BJ (cell line): Measurements from ENCODE around the gene TRAPPC1. TPM values are rescaled to one million over a fixed set of nuclear protein-coding genes. Genes with fewer than 3 reads are reported as not detected.

Experiments used
- CTCF ChIA-PET: fragments of 350-600 bp; formaldehyde crosslinking; extraction: SDS; loops from one replicate; lab custom pipeline; 2021; ENCODE audit warnings: antibody characterized with exemption, inconsistent platforms; lab: Yijun Ruan, JAX
- POLR2A ChIA-PET: fragments of 300-600 bp; sonication (Branson Sonifier 250); formaldehyde crosslinking; extraction: SDS; loops from one replicate; lab custom pipeline; 2021; ENCODE audit warnings: antibody characterized with exemption; lab: Charles Lee
- DNase-seq: peaks from one replicate; pipeline ENCODE4 v3.0.0-alpha.2; 2011; ENCODE audit warnings: low read depth
- H3K27me3 ChIP-seq: 2 replicates; pipeline ENCODE4 v1.6.0; 2011; ENCODE audit warnings: low read length; ENCODE audit not compliant: control insufficient read depth, insufficient read depth
- H3K36me3 ChIP-seq: 2 replicates; pipeline ENCODE4 v1.5.1; 2011; ENCODE audit warnings: low read length; ENCODE audit not compliant: control insufficient read depth, insufficient read depth
- H3K4me3 ChIP-seq: 2 replicates; pipeline ENCODE4 v1.5.1; 2011; ENCODE audit warnings: low read depth, mild to moderate bottlenecking, control low read depth, low read length
- CTCF ChIP-seq: IDR thresholded peaks from 2 replicates; pipeline ENCODE4 v1.5.1; 2011; ENCODE audit warnings: low read depth, mild to moderate bottlenecking, control low read depth, inconsistent platforms, low read length, moderate library complexity; ENCODE audit not compliant: insufficient read depth
- polyA plus RNA-seq: library from polyadenylated mRNA; depleted of rRNA; stranded (reverse); fragments of >200 nt; gene quantifications from 2 replicates; pipeline ENCODE4 v1.2.3, GENCODE V29; 2011

TRAPPC1 gene
- polyA plus RNA-seq, 1 experiment = 264 TPM

DNA sequence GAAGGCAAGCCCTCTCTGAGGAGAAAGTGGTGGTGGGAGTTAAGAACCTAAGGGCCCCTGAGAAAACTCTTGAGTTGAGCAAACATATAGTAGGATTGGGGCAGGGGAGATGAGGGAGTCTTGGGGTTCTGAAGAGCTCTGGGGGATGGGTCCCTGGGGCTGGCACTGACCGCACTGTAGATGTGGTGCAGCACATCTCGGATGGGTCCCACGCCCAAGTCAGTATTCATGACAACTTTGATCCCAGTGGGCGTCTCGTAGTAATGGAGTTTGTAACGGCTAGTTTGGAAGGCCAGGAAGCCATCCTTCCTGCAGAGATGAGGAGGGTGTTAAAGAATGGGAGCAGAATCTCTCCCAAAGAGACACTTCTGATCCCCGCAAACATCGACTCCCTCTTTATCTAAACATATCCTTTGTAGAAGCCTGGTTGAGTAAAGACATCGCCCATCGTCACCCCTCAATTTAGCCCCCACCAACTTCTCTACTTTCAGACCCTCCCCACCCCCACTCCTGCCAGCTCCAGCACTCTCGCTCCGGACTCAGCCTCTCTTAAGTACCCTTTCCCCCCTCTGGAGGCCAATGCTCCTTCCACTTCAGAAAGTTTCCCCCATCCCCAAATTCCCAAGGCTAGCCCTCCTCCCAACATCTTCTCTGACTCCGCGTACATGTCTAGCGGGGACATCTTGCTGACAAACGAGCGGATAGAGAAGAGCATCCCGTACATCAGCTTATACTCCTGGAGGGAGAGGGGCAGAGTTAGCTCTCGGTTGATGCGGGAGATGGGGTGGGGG is 710 bp downstream of the TRAPPC1 start:
- ChIA-PET POLR2A (interaction anchor here (1.0 kb wide), 1 partner anchor 42 kb away, joined by 5 read pairs; no protein-coding TSS in a partner anchor), CTCF (interaction anchor here (0.6 to 4.9 kb wide), 10 partner anchors 9 to 188 kb away, joined by 3 to 46 read pairs (median 3); no protein-coding TSS in a partner anchor)
- H3K36me3 ChIP-seq = no peaks in the 10 kb centered on the region; the same call in none of the 2 replicates
- H3K27me3 ChIP-seq = no peaks in the 10 kb centered on the region
- no peak for TF ChIP-seq CTCF
- H3K4me3 ChIP-seq = peak overlapping the region; percentile 68
- no peak for DNase-seq

DNA sequence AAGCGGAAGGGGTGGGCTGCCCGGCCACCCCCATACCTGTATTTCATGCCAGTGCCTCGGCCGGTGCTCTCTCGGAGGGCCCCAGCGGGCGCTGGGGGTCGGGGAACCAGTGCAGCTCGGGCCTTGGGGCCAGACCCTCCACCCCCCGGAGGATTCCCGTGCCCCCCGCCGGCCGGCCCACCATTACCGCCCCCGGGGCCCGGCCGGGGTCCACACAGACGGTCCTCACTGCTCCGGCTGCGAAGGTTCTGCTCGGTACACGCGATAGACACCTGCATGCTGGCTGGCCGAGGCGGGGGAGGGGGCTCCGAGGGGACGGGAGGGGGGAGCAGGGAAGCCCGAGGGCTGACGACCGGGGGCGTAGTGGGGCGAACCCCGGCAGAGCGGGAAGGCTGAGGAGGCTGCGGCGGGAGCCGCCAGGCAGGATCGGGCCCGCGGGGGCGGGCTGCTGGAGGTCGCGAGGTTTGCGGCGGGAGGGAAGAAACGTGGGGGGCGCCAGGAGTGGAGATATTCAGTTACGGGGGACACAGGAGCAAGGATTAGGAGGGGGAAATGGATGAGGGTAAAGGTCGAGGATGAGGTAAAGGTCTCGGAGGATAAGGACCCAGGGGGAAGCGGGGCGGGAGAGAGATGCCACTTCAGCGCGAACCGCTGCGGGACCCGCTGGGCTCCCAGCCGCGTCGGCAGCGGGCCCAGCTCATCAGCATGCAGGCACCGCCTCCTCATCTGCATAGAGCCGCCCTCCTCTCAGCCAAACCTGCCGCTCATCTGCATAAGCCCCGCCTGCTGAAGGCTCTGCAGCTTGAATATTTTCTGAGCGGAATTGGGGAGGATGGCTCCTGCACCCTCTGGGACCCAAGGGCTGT is 2.4 kb downstream of the TRAPPC1 start, which contains the start of gene KCNAB3:
Gene KCNAB3, minus strand, starts transcription at position 699 of the 866 bp plus-strand sequence. Its CDS starts 421 bp downstream, at position 278.
- POLR2A ChIA-PET = no interaction called here
- CTCF ChIA-PET = interaction anchor here (0.6 to 1.2 kb wide), 3 partner anchors 13 to 60 kb away, joined by 3 read pairs; partner anchors contain the start of gene RNF227
- no peak for TF ChIP-seq CTCF
- peak within 1 kb of the TSS; percentile 51 for H3K4me3 ChIP-seq
- H3K27me3 ChIP-seq = no peaks in the 10 kb centered on the region
- DNase-seq = no peak
- H3K36me3 ChIP-seq = no peaks in the 10 kb centered on the region; the same call in 1 of the 2 replicates

- ChIA-PET POLR2A (no interaction called here), CTCF (no interaction called here)
- DNase-seq = no peak
- no peak for TF ChIP-seq CTCF
- H3K27me3 ChIP-seq = no peaks in the 10 kb centered on the region
- H3K4me3 ChIP-seq = no peak overlapping the region
- H3K36me3 ChIP-seq = no peaks in the 10 kb centered on the region; the same call in 1 of the 2 replicates
Measured at GRCh38 chr17:7927596-7927995, 4.2 kb downstream of the TRAPPC1 start.

GRCh38 chr17:7922845-7923628 is 8.7 kb downstream of the TRAPPC1 start:
- no peak for DNase-seq
- no peak for TF ChIP-seq CTCF
- Histone ChIP-seq H3K36me3 (no peaks in the 10 kb centered on the region), H3K27me3 (no peaks in the 10 kb centered on the region), H3K4me3 (peak overlapping the region; percentile 47)
- ChIA-PET POLR2A (no interaction called here), CTCF (interaction anchor here (1.0 to 4.0 kb wide), 2 partner anchors 10 to 66 kb away, joined by 3 to 15 read pairs; no protein-coding TSS in a partner anchor)
